HepG2 (cell line): Measurements from ENCODE around the gene PDCD11. TPM values are rescaled to one million over a fixed set of nuclear protein-coding genes. Genes with fewer than 3 reads are reported as not detected.

ENCODE experiments used
- ATF7-NPFF ChIP-seq: sonication (generic); formaldehyde crosslinking; IDR thresholded peaks from 2 replicates; pipeline ENCODE4 v1.8.1; 2023; ENCODE audit warnings: mild to moderate bottlenecking, low read depth, missing genetic modification reagents, moderate library complexity
- ATM ChIP-seq: fragments of 450-650 bp; IDR thresholded peaks from 2 replicates; pipeline ENCODE4 v1.7.1; 2017; ENCODE audit warnings: mild to moderate bottlenecking, borderline replicate concordance
- EEA1 ChIP-seq: sonication (generic); formaldehyde crosslinking; IDR thresholded peaks from 2 replicates; pipeline ENCODE4 v1.5.1; 2020; ENCODE audit warnings: mild to moderate bottlenecking, missing genetic modification reagents, borderline replicate concordance
- ERF ChIP-seq: IDR thresholded peaks from 2 replicates; pipeline ENCODE4 v1.6.1; 2018; ENCODE audit warnings: missing biosample characterization, missing genetic modification reagents
- FOXC1 ChIP-seq: sonication (generic); formaldehyde crosslinking; IDR thresholded peaks from 2 replicates; pipeline ENCODE4 v1.8.0; 2022; ENCODE audit warnings: mild to moderate bottlenecking, missing genetic modification reagents, borderline replicate concordance
- FOXP1 ChIP-seq, 2 experiments: fragments of 450-650 bp in 1 of 2; IDR thresholded peaks; 2 replicates each; pipeline ENCODE4 v1.6.1; 2017 to 2018; ENCODE audit warnings: antibody characterized with exemption in 1 of 2
- GLI4 ChIP-seq: sonication (generic); formaldehyde crosslinking; IDR thresholded peaks from 2 replicates; pipeline ENCODE4 v1.5.1; 2020; ENCODE audit warnings: missing genetic modification reagents, mild to moderate bottlenecking, moderate library complexity, borderline replicate concordance
- HIVEP1 ChIP-seq: sonication (generic); formaldehyde crosslinking; IDR thresholded peaks from 2 replicates; pipeline ENCODE4 v1.4.0; 2020; ENCODE audit warnings: mild to moderate bottlenecking, missing genetic modification reagents
- HOMEZ ChIP-seq: IDR thresholded peaks from 2 replicates; pipeline ENCODE4 v1.6.1; 2016; ENCODE audit warnings: low read depth
- JDP2 ChIP-seq: sonication (generic); formaldehyde crosslinking; IDR thresholded peaks from 2 replicates; pipeline ENCODE4 v1.8.1; 2022; ENCODE audit warnings: missing genetic modification reagents, borderline replicate concordance
- MEIS1 ChIP-seq: sonication (generic); formaldehyde crosslinking; IDR thresholded peaks from 2 replicates; pipeline ENCODE4 v1.9.0; 2021; ENCODE audit warnings: mild to moderate bottlenecking, missing genetic modification reagents, moderate library complexity, borderline replicate concordance
- MTA3 ChIP-seq: sonication (generic); formaldehyde crosslinking; IDR thresholded peaks from 2 replicates; pipeline ENCODE4 v1.4.0; 2020; ENCODE audit warnings: missing genetic modification reagents
- MXD4 ChIP-seq: IDR thresholded peaks from 2 replicates; pipeline ENCODE4 v1.6.1; 2016; ENCODE audit warnings: mild to moderate bottlenecking, missing biosample characterization, missing genetic modification reagents
- NFYC ChIP-seq: IDR thresholded peaks from 2 replicates; pipeline ENCODE4 v1.6.1; 2016; ENCODE audit warnings: missing genetic modification reagents, missing compliant biosample characterization
- NR2F2 ChIP-seq: IDR thresholded peaks from 2 replicates; pipeline ENCODE4 v1.6.1; 2012; ENCODE audit warnings: low read depth, inconsistent platforms, borderline replicate concordance
- SAP130 ChIP-seq: IDR thresholded peaks from 2 replicates; pipeline ENCODE4 v1.6.1; 2016; ENCODE audit warnings: low read depth
- SYNCRIP ChIP-seq: fragments of 200-400 bp; formaldehyde crosslinking; IDR thresholded peaks from 2 replicates; pipeline ENCODE4 v1.6.1; 2018; ENCODE audit warnings: mild to moderate bottlenecking, low read depth, low read length; ENCODE audit not compliant: insufficient read depth
- THAP11 ChIP-seq: IDR thresholded peaks from 2 replicates; pipeline ENCODE4 v1.6.1; 2016; ENCODE audit warnings: missing biosample characterization, missing genetic modification reagents
- ZBTB39 ChIP-seq: sonication (generic); formaldehyde crosslinking; IDR thresholded peaks from 2 replicates; pipeline ENCODE4 v1.5.0; 2020; ENCODE audit warnings: missing genetic modification reagents
- ZKSCAN5 ChIP-seq: sonication (generic); formaldehyde crosslinking; IDR thresholded peaks from 2 replicates; pipeline ENCODE4 v1.5.1; 2020; ENCODE audit warnings: mild to moderate bottlenecking, missing genetic modification reagents
- ZNF557 ChIP-seq: sonication (generic); formaldehyde crosslinking; IDR thresholded peaks from 2 replicates; pipeline ENCODE4 v1.4.0; 2020; ENCODE audit warnings: missing genetic modification reagents
- ZNF580 ChIP-seq: IDR thresholded peaks from 2 replicates; pipeline ENCODE4 v1.6.1; 2016; ENCODE audit warnings: low read depth, borderline replicate concordance
- ZNF629 ChIP-seq: sonication (generic); formaldehyde crosslinking; conservative IDR thresholded peaks from 2 replicates; pipeline ENCODE4 v1.5.0; 2020; ENCODE audit warnings: missing genetic modification reagents
- ZNF737 ChIP-seq: sonication (generic); formaldehyde crosslinking; IDR thresholded peaks from 2 replicates; pipeline ENCODE4 v1.5.0; 2020; ENCODE audit warnings: missing genetic modification reagents, mild to moderate bottlenecking, borderline replicate concordance
- polyA plus RNA-seq, 8 experiments: library from polyadenylated mRNA; depleted of rRNA in 3 of 8; stranded (reverse) in 7 of 8; unstranded in 1 of 8; fragments of >200 nt; fragmentation: Illumina TruSeq in 4 of 8; extraction: Trizol in 4 of 8; gene quantifications; 2 replicates each; pipeline versions ENCODE4 v1.2.1 to v1.2.3, GENCODE V29; 2011 to 2016; ENCODE audit warnings: low read depth in 4 of 8, missing spikeins in 1 of 8, mixed read lengths in 1 of 8; ENCODE audit not compliant: insufficient read depth in 1 of 8
- total RNA-seq, 5 experiments: library from RNA; depleted of rRNA; stranded (reverse); fragments of >200 nt; fragmentation: Illumina TruSeq; extraction: Trizol; gene quantifications; 2 replicates each; pipeline ENCODE4 v1.2.3, GENCODE V29; 2016; ENCODE audit warnings: low read depth in 1 of 5
- TF ChIP-seq, protein P1 (sequence below): sonication (generic); formaldehyde crosslinking; IDR thresholded peaks from 2 replicates; pipeline ENCODE4 v1.4.0; 2020; ENCODE audit warnings: mild to moderate bottlenecking, missing genetic modification reagents
- TF ChIP-seq, protein P2 (sequence below): IDR thresholded peaks from 2 replicates; pipeline ENCODE4 v1.6.1; 2012; ENCODE audit warnings: inconsistent platforms

PDCD11 gene
- total and polyA plus RNA-seq, 2 of the 13 experiments (the other 11 are each of a cell fraction or from before 2014, with no cell fraction given) = 12.8 to 52.8 TPM

DNA sequence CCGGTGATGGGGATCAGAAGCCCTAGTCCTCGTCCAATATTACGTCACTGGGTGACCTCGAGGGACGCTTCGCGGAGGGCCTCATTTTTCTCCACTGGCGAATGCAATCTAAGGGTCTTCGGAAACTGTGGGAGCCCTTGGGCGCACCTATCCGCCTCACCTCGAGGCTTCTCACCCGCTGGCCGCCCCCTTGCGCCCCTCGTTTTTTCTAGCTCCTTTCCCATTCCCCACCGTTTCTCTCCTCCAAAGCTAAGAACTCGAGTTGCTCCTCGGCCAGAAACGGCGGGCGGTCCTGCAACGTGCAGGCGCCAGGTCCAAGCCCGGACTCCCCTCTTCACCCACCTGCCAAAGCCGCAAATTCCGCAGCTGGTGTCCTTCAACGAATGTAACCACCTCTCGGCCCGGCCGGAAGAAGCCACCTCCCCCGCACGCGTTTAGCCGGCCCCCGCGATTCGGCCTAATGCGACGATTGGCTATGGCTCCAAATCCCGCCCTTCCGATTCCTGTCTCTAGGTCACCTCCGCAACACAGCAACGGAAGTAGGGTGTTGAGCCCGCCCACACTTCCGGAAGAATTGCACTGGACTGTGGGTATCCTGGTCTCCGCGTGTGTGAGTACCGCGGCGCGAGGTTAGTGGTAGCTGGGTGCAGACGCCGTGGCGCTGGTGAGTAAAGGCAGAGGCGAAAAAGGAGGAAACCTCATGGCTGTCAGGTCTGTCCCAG lies at the start of gene PDCD11, which contains the start of gene ATP5MK (continued):
- TF ChIP-seq THAP11 (peak; percentile 94), FOXC1 (CRISPR knock-in tag) (peak; percentile 80; the same call in 1 of the 2 replicates), ZBTB39 (0 out of 2 replicates have a peak, but pooled peaks have one; percentile 76), SYNCRIP (no peak), EEA1 (CRISPR knock-in tag) (no peak), NFYC (peak; percentile 93), ZNF580 (CRISPR knock-in tag) (peak; percentile 83; the same call in 1 of the 2 replicates), ZNF737 (CRISPR knock-in tag) (no peak), MTA3 (CRISPR knock-in tag) (no peak), NR2F2 (no peak), ZNF629 (CRISPR knock-in tag) (0 out of 2 replicates have a peak, but pooled peaks have one; percentile 21), ATF7-NPFF (CRISPR knock-in tag) (peak; percentile 66), MEIS1 (CRISPR knock-in tag) (no peak; the same call in 1 of the 2 replicates), ATM (no peak), ZNF557 (CRISPR knock-in tag) (0 out of 2 replicates have a peak, but pooled peaks have one; percentile 58), HOMEZ (CRISPR knock-in tag) (peak; percentile 57), JDP2 (no peak), GLI4 (CRISPR knock-in tag) (peak; percentile 56; the same call in 1 of the 2 replicates), MXD4 (CRISPR knock-in tag) (peak; percentile 94), ZKSCAN5 (CRISPR knock-in tag) (no peak), HIVEP1 (CRISPR knock-in tag) (peak; percentile 60; the same call in 1 of the 2 replicates), FOXP1 (IDR thresholded peaks at IDR 0.05) (no peak), FOXP1 (CRISPR knock-in tag; IDR thresholded peaks at IDR 0.05) (no peak; the same call in 1 of the 2 replicates), SAP130 (CRISPR knock-in tag) (peak; percentile 99), ERF (CRISPR knock-in tag) (peak; percentile 60; the same call in 1 of the 2 replicates)
- TF ChIP-seq, protein P1, sequence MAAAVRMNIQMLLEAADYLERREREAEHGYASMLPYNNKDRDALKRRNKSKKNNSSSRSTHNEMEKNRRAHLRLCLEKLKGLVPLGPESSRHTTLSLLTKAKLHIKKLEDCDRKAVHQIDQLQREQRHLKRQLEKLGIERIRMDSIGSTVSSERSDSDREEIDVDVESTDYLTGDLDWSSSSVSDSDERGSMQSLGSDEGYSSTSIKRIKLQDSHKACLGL (CRISPR knock-in tag) = peak; percentile 92
- TF ChIP-seq, protein P2, sequence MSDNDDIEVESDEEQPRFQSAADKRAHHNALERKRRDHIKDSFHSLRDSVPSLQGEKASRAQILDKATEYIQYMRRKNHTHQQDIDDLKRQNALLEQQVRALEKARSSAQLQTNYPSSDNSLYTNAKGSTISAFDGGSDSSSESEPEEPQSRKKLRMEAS = peak; percentile 98
